HFF-Myc (cell line): ENCODE data around the gene NQO2.
"Not testable (repeated sequence)": the region's sequence is repeated elsewhere in the genome, so short reads cannot be mapped to it uniquely, and the experiment has no call there.

Experiments
- DNase-seq: peaks from one replicate; pipeline ENCODE4 v3.0.0-alpha.2; 2011; ENCODE audit warnings: low read depth; ENCODE audit errors: extremely low read depth
- H3K4me3 ChIP-seq: replicated peaks from 2 replicates; pipeline ENCODE4 v1.5.1; 2011; ENCODE audit warnings: low read depth, mild to moderate bottlenecking, control low read depth, low read length
- CTCF ChIP-seq: IDR thresholded peaks from 2 replicates; pipeline ENCODE4 v1.5.1; 2012; ENCODE audit warnings: mild to moderate bottlenecking, low read depth, low read length, control low read depth; ENCODE audit errors: missing control alignments

NQO2 gene

GRCh38 chr6:2990248-2990931 is 9.3 kb upstream of the NQO2 start:
- TF ChIP-seq CTCF = no peak
- no peak for DNase-seq

GRCh38 chr6:2990932-2991506 is 8.7 kb upstream of the NQO2 start:
- no peak for TF ChIP-seq CTCF
- DNase-seq = no peak
- peak overlapping the region; percentile 73 for H3K4me3 ChIP-seq

More at GRCh38 chr6:2990248-2990931, 9.3 kb upstream of the NQO2 start:
- H3K4me3 ChIP-seq = peak overlapping the region; percentile 73

GRCh38 chr6:2992330-2992979 is 7.2 kb upstream of the NQO2 start:
- H3K4me3 ChIP-seq = no peak overlapping the region
- no peak for TF ChIP-seq CTCF
- DNase-seq = no peak

DNA sequence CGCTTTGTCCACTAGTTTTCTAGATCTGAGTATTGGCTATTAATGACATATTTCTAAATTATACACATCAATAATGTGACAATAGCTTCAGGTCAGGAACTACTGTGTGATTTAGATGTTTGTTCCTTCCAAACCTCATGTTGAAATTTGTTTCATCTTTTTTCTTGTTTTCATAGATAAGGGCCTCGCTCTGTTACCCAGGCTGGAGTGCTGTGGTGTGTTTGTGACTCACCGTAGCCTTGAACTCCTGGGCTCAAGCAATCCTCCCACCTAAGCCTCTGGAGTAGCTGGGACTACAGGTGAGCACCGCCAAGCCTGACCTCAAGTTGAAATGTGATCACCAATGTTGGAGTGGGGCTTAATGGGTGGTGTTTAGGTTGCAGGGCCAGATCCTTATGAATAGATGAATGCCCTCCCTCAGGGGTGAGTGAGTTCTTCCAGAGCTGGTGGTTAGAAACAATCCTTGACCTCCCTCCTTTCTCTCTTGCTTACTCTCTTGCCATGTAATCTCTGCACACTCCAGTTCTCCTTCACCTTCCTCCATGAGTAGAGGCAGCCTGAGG is 5.9 kb upstream of the NQO2 start:
- no peak overlapping the region for H3K4me3 ChIP-seq
- DNase-seq = no peak
- TF ChIP-seq CTCF = no peak

GRCh38 chr6:2998249-2998997 is 1.3 kb upstream of the NQO2 start:
- peak; percentile 57 for TF ChIP-seq CTCF
- H3K4me3 ChIP-seq = peak overlapping the region; percentile 56
- not testable (repeated sequence) for DNase-seq

DNA sequence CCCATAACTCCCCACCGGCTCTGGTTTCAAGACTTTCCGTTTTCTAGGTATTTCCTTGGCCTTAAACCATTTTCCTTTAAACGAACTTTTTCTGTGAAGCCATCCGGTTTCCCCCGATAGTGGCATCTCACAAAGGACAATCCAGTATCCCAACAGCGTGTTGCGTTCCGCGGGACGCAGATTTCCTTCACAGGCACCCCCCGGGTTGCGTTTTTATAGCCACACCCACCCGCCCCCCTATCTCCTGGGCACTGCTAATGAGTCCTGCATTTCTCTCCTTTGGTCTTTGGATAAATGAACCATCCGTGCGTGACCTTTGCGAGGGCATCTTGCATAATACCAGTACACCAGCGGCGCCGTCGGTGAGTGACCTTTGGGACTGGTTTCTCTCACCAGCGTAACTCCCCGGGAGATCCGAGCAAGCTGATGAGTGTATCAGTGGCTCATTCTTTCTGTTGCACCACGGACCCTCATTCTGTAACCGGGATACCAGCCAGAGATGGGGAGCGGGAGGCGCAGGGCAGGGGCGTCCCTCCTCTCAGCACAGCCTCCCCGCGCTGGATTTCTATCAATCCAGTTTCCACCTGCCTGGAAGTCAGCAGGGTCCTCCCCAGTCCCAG is 586 bp upstream of the NQO2 start:
- DNase-seq = no peak
- TF ChIP-seq CTCF = no peak
- H3K4me3 ChIP-seq = peak overlapping the region; percentile 56
